ENCODE results near the gene ZNF512B.

ZNF512B gene

DNA sequence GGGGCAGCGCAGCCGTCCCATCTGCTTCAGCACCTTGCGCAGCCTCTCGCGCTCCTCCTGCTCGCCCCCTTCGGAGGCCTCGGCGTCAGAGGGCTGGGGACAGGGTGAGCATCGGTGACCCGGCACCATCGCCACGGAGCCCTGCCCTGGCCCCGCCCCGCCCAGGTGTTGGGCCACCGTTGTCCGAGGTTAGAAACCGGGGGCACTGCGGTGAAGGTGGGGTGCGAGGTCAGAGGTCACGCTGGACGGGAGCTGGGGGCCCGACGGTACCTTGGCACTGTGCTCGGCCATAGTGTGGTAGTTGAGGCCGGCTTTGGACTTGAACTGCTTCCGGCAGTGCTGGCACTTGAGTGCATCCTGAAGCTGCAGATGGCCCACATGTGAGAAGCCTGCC, 6.4 kb downstream of the ZNF512B start:
- DNase-seq = peak; percentile 28

DNA sequence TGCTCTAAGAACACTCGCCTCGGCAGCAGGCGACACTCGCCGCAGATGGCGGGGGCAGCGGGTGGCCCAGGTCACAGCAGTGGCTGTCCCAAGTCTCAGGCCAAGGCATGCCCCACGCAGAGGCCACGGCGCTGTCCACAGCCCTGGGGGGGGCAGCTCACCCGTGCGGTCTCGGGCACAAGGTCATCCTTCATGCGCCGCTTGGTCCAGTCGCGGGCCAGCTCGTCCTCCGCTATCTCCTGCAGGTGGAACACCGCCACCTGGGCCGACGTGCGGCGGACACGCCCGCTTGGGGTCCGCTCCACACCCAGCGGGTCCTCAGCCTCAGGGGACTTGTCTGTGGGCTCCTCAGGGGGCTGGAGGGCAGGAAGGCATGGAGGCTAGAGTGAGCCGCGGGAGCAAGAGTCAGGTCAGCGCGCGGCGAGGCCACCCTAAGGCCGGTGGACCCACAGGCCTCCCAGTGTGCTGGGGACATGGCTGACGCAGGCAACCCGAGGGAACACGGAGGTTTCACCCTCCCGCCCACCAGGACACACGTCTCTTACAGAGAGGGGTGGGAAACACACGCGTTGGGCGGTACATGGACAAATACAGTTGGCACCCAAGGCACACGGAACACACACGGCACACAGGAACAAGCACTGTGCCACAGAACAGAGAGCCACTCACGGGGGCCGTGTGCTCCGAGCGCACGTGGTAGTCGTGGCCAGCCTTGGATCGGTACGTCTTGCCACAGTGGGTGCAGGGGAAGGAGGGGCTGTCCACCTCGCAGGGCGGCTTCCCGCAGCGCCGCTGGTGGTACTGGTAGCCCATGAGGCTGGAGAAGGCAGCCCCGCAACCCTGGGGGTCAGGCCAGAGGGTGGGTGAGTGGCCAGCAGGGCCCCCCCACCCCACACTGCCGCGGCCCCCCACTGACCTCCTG, 7.0 kb downstream of the ZNF512B start:
- peak; percentile 23 for DNase-seq

DNA sequence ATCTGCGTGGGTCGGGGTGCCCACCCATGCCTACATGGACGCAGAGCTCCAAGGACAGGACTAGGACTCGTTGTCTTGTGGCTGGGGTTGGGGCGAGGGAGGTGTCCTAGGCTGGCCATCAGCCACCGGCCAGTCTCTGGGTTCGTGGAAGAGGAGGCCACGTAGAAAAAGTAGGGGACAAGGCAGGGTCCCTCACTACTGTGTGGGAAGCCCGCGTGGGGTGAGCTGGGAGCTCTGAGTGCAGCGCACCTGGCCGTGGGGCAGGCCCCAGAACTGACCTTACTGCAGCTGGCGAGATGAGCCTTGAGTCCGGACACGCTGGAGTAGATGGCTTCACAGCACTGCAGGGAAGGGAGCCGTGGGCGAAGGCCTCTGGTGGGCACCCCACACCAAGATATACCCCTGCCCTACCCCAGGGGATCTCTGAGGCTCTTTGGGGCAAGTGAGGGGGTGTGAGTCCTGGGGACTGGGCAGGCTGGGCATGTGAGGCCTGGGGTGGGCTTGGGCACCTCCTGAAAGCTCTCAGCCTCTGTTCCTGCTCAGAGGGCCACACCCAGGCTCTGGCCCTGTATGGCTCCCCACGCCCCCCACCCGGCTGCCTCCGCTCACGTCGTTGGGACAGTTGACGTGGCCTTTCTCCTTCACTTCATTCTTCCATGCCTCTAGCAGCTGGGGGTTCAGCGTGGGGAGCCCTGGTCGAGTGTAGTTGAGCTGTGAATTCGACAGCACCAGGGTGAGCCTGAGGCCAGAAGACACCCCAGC, 7.9 kb downstream of the ZNF512B start:
- DNase-seq = peak; percentile 25

DNA sequence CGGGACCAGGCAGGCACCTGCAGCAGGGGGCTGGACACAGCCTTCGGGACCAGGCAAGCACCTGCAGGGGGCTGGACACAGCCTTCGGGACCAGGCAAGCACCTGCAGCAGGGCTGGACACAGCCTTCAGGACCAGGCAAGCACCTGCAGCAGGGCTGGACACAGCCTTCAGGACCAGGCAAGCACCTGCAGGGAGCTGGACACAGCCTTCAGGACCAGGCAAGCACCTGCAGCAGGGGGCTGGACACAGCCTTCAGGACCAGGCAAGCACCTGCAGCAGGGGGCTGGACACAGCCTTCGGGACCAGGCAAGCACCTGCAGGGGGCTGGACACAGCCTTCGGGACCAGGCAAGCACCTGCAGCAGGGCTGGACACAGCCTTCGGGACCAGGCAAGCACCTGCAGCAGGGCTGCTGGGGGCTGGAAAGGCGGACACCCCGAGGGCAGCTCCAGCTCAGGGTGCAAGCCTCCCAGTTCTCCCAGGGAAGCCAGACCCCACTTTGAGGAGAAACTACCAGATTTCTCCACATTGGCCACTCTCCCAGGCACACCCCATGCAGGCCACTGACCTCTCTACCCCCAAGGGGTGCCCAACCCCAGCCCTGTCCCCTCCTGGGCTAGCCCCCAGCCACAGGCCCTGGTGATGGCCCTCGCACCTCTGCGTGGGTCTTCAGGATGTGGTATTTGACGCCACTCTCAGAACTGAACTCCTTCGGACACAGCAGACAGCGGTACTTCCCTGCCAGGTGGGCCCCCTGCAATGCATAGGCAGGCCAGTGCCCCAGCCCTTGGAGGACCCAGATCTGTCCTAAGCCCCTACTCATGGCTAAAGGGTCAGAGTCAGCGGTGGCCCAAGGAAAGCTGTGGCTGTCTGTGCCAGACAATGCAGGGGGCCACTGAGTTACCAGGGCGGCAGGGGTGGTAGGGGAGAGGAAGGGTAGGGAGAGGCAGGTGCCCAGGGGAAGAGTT, 8.8 kb downstream of the ZNF512B start:
- peak; percentile 14 for DNase-seq

DNA sequence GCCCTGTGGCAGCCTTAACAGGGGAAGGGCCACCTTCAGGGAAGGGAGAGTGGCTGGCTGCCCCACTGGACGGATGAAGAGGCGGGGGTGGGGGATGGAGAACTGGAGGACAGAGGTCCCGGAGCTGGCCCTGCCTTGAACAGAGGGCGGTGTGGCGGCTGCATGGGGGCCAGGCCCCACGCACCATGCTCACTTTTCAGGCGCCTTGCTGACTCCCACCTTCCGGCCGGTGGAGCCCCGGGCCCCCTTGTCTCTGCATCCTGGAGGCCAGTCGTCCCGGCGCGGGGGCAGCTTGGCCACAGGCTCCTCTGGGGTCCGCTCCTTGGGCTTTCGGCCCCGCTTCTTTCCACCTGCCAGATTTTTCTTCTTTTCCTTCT, 10.0 kb downstream of the ZNF512B start:
- DNase-seq = no peak

DNA sequence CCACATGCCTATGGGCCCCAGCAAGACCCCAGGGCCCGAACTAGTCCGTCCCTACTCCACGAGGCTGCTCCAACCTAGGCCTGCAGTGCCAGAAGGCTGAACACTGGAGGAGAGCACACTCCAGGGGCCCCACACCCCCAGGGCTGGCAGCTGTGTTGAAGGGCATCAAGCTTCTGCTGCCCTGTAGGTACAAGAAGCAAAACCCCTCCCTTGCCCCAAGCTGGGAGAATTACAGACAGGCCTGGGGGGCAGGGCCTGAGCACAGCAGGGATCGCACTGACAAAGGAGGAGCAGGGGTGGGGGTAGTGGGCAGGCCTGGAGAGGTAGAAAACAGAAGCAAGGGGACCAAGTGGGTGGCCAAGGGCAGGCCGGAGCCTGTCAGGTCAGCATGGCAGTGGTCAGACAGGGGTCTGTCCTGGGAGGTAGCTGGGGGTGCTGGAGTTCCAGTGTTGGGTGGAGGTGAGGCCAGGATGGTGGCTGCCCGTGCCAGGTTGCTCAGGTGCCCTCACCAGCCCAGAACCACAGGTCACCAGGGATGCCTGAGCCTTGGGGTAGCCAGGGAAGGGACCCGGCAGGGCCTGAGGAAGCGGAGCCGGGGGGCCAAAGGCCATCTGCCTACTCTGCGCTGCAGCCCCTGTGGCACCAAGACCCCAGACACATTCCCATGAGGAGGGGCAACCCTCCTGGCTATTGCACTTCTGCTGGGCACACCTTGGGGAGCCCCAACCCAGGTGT, 10.6 kb downstream of the ZNF512B start:
- DNase-seq = no peak

DNA sequence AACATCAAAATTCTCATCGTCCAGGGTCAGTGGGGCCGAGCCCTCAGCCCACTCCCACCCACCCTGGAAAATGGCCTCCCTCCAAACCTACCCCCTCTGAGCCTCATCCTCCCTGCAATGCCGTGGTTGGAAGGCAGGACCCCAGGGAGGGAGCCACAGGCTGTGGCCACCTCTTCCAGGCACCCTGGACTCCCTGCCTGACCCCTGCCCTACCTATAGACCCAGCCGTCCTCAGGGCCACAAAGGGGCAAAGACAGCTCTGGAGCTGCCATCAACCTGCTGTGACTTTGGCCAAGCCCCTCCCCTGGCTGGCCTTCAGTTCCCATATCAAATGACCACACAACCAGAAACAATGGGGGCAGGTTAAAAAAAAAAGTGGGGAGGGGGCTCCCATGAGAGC, 11.3 kb downstream of the ZNF512B start:
- no peak for DNase-seq

DNA sequence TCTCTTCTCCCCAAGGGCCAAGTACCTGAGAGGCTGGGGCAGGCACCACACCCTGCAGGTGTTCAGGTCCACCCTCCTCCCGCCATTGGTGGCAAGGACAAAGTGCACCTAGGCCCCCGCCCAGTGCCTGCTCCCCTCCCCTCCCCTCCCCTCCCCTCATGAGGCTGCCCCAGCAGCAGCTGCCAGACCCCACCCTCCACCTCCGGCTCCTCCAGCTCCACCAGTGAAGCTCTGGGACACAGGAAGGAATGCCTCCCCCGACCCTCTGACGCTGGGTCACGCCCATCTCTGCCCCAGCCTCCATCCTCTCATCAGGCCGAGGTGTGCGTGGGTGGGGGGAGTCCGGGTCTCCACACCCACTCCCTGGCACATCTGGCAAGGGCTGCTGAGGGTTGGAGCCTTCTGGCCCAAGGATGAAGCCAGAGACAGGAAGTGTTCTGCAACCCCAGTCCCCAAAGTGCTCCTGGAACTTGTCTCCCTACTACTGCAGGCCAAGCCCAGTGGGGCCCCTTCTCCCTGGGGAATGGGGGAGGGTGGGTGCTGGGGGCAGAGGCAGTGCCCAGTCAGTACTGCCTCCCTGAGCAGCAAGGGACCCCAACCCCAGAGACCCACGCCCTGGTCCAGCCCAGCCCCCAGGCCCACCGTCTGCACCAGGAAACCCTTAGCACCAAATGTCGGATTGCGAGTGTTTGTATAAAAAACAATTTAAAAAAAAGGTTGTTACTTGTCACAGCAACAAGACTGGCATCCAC, 11.9 kb downstream of the ZNF512B start:
- no peak for DNase-seq

DNA sequence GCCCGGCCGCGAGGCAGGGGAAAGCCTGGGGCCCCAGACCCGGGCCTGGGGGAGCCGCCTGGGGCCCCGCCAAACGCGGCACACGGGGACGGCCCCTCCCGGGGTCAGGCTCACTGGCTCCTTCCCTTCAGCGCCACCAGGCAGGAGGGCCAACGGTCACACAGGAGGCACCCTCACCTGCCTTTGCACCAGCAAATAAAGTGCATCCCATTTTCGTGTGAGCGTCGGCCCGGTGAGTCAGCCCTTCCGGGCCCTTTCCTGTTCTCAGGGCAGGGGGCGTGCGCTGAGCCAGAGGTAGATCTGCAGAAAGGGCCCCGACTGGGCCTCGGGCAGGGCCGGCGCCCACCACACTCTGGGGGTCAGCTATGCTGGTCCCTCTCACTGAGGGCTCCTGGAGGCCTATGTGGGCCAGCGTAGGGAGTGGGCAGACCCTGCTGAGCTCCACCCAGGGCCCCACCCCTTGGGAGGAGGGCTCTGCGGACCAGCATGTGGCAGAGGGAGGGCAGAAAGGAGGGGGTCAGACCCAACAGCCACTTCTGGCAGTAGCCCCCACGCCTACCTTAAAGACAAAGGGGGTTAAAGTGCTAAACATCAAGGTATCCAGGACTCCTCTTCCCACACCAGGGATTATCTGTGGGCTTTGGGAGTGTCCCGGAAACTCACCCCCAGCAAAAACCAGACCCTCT, 12.6 kb downstream of the ZNF512B start:
- peak; percentile 80 for DNase-seq

DNA sequence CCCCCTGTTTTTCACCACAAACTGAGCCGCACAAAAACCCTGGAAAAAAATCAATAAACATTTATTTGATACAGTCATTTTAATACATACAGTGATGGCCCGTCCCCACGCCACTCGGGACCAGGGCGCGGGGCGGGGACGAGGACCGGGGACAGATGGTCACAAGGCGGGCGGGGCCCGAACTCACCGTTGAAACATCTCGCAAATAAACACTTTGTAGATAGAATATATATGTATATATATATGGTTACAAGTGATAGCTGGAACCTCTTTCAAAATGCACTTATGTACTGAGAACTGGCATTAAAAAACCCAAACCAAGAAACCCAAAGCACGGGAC, 13.1 kb downstream of the ZNF512B start:
- no peak for DNase-seq

DNA sequence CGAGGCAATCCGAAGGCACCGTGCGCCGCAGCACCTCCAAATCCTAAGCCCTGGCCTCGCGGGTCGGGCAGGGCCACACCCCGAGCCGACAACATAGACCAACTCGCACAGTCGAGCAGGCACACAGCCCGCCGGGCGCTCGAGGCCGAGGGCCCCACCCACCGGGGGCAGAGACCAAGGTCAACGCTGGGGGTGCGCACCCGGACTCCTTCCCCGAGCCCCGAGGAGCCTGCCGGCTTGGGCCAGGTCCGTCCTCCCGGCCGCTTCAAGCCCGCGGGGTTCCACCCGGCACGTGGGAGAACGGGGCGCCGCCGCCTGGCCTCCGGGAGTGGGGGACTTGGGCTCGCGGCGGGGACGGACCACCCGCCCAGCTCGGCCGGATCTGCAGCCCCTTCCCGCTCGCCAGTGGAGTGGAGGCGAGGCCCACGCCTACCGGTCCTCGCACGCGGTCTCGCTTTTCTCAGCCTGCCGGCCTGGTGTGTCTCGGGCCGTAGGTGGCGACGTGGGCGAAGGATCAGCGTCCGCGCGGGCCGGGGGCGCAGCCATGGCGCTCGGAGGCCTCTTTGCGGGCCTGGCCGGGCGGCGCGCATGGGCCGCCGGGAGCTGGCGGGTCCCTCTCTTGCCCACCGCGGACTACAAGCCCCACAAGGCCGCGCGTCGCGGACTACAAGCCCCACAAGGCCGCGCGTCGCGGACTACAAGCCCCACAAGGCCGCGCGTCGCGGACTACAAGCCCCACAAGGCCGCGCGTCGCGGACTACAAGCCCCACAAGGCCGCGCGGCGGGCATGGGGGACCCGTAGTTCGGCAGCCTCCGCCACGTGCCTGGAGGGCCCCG, 13.7 kb downstream of the ZNF512B start, which contains the start of gene UCKL1:
Gene UCKL1, minus strand, starts transcription at position 590 of the 837 bp plus-strand sequence. Its CDS starts 44 bp downstream, at position 546.
- peak; percentile 92 for DNase-seq

DNA sequence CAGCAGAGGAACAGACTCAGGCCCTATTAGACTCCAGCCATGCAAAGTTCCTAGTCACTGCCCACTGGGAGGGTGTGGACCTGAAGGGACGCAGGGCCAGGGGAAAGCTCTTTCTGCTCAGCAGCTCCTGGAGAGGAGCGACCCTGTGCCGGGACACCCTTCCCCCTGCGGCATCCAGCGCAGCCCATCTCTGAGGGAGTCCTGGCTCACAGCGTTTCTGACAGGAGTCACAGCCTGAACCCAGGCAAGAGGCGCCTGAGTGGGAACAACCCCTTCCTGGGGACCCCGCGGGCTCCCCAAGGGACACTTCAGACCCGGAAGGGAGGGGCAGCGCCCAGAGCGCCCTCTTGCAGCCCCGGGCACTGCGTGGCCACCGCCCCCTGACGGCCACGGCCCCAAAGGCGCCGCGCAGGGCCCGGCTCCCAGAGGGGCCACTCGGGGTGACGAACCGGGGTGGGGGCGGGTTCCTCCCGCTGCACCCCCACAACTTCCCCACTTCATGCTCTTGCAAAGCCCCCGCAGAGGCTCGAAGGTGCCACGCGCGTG, 14.4 kb downstream of the ZNF512B start:
- no peak for DNase-seq

DNA sequence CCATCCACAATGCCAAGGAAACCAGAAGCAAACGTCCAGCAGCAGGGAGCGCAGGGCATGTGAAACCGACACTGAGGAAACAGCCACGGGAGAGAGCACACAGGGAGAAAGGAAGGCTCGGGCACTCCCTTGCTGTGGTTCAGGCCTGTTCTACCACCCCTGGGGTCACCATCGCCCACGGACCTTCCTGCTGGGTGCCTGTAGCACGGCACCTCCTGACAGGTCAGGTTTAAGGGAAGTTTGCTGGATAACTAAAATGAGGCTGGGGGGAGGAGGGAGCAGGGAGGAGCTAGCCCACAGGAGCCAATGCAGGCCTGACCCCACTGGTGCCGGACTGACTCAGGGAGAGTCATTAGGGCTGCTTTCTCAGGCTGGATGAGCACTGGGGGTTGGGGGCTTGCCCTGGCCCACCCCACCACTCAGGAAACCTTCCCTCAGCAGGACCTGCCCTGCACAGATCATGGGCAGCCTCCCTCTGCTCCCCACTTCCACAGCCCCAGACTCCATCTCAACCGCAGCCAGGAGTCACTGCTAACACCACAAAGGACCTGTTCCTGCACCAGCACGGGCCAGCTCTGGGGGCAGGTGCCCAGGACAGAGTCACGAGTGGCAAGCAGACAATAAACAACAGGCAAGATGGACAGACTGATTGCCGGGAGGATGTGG, 15.8 kb downstream of the ZNF512B start:
- no peak for DNase-seq

DNA sequence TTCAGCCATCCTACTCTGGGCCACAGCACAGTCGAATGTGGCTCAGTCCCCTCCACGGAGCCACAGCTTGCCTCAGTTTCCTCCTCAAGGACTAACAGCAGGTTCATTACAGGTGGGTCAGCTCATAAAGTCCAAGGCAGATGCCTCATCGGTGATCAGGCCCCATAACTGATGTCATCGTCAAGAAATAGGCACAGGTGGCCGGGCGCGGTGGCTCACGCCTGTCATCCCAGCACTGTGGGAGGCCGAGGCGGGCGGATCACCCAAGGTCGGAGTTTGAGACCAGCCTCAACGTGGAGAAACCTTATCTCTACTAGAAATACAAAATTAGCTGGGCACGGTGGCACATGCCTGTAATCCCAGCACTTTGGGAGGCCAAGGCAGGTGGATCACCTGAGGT, 17.0 kb downstream of the ZNF512B start:
- no peak for DNase-seq

DNA sequence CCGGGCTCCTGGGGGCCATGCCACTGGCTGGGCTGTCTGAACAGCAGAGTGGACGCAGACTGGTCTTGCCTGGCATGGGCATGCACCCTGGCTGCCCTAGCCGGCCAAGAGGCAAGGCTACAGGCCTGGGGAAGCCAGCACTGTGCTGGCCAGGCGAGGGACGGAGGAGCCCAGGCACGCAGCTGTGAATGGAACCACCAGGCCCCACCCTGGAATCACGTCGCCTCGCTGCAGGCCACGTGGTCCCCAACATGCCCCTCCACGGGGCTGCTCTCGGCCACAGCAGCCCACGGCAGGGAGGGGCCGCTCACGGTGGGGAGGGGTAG, 17.6 kb downstream of the ZNF512B start:
- no peak for DNase-seq

DNA sequence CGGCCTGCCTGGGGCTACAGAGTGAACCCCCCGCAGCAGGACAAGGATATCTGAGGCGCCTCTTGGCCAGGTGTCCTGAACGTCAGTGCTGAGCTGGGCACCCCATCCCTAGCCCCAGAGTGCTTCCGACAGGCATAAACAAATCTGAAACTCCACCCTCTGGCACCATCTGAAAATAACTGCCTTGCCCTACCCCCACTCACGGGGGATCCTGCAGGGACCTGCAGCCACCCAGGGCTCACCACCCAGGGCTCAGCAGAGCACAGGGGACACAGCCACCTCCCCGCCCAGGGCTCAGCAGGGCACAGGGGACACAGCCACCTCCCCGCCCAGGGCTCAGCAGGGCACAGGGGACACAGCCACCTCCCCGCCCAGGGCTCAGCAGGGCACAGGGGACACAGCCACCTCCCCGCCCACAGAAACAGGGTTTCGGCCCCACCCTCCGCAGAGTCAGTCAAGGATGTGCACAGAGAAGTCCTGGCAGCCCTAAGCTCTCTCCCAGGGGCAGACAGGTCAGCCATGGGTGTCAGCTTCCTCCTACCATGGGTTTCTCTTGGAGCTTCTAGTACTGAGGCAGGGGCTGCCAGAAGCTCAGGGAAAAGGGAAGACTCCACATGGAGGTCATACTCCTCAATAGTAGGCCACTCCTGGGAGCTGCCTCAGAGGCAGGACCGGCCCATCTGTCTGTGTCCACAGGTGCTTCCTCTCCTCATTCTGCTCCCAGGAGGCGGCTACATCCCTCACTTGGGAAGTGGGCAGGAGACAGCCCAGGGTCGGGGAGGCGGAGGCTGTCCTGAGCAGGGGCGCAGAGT, 18.1 kb downstream of the ZNF512B start:
- DNase-seq = no peak

DNA sequence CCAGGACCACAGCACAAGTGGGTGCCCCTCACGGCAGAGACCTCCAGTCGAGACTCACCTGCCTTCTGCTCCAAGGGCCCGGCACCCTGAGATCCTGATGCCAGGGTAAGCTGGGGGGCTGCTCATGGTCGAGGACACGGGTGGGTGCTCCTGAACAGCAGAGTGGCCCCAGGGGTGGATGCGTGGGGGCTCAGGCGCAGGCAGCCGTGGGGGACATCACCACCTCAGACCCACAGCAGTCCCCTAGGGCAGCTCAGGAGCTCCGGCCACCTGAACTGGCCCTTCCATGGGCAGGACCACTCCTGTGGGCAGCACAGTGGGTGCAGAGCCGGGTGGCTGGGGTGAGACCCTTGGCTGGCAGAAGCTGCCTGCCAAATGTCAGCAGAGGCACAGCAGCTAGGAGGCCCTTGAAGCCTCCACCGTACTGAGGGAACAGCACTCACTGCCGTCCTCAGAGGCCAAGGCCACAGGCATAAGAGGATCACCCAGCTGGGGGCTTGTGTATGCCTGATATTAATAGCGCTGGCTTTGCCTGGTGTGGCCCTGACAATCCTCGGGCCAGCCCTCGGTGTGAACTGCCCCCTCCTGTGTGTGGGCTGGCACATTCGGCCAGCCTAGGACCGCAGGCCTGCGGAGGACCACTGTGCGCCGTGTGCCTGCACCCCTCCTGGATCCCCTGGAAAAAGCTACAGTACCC, 18.9 kb downstream of the ZNF512B start:
- DNase-seq = no peak

All from left hindlimb (tissue), 1 donor.